Fibroblast of skin of right biceps (primary cell): ENCODE results near the gene MPDZ.
"Not testable (repeated sequence)": the region's sequence is repeated elsewhere in the genome, so short reads cannot be mapped to it uniquely, and the experiment has no call there.

Experiments
- DNase-seq: peaks from one replicate; pipeline ENCODE4 v3.0.0-alpha.2; 2013

MPDZ gene

DNA sequence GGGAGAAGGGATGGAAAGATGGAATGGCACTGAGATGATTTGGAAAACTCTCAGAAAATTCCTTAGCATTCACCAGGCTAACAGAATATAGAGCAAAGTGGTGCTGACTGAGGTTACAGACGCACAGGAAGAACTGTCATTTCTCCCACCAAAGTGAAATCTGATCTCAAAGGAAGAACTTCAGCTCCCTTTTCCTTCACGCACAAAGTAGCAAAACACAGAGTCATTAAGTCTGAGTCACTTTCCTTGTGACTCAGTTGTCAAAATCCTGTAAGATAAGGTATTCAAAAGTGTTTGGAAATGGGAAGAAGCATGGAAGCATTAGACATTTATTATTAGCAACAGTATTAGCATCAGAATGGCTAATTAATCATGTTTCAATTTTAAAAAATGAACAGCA, 11.7 kb downstream of the MPDZ start:
- DNase-seq: peak; percentile 93

DNA sequence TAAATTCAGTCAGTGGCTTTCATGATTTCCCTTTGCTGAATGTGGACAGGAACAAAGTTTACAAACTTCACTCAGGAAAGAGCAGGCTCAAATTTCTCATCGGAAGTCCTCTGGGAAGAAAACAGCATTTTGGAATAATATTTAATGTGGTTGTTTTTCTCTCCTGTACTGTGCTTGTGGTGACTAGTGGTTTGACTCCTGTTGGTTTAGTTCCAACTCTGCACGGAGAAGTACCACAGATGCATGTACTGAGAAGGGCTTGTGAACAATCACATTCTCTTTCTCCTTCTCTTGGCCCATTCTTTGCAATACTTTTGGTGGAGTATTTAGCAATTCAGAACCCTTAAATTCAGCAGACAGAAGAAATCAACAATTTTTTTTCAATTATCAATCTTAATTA, 13.3 kb downstream of the MPDZ start:
- DNase-seq: peak; percentile 61

DNA sequence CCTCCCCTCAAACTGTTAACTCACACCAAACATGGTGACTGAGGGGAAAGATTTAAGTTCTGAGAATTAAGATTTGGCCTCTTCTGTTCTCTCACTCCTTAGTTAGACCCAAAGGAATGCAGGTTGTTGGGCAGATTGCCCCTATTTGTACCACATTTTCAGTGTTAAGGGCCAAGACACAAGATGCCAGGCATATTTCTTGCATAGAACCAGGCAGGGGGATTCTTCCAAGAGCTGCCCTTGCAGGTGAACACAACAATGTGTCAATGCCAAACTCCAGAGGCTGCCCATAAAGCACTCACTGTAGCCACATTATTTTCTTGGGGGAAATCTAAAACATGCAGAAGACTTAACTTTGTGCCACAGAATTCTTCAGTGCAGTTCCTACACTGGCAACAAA, 14.7 kb downstream of the MPDZ start:
- no peak for DNase-seq

DNA sequence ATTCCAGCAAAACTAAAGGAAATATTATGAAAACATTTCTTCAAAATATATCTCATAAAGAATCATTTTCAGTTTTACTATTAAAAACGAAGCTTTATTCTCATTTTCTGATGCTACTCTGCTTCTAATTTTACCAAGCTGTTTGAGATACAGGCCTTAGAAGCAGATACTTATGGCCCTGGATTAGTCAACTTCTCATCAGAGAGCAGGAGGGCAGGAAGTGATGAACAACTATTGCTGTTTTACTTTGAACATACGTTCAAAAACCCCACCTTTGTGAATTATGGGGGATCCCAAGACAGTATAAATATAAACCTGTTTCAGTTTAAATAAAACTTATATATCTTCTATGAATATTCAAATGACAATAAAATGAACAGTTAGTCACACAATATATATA, 16.0 kb downstream of the MPDZ start:
- DNase-seq: no peak

DNA sequence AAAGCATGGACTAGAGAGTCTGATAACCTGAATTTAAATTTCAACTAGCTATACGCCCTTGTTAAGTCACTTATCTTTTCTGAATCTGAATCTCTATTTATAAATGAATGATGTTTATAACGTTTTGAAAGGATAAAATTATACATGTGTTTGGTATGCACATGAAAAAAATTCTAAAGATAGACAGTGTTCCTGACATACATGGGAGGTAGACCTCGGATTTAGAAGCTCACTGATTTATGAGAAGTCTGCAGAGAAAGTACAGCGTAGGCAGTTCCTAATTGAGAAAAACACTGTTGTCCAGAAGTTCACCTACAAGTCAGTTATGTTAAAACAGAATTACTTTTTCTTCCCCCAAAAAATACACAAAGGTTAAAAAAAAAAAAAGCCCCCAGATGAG, 26.6 kb downstream of the MPDZ start:
- no peak for DNase-seq

DNA sequence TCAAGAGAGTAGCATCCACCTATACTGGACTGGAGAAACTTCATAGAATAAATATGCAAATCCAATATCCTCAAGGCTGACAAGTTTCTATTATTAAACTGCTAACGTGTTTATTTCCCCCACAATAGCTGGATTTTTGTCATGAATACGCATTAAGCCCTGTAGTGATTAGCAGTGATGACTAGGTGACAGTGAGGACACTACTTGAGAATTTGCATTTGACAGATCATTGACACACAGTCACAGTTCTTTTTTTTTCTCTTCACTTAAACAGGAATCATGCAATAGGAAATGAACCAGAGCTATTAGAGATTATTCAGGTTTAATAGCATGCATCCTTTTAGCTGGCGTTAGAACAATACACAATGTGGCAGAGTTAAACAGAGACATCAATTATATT, 35.3 kb downstream of the MPDZ start:
- DNase-seq: no peak

DNA sequence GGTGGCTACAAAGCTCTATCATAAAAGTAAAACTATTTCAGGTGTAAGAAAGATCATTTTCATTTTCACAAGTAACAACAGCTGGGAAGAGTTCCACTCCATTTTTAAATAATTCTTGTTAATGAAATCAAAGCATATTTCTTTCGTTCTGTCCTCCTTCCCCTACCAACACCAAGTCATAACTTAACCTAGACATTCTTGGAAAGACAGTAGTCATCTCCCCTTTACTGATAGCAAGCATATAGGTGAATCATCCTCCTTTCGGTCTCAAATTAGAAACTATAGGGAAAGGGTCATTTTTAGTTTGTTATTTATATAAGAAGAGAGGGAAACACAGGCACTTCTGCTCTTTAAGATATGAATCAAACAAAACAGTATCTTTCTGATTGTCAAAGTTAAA, 38.2 kb downstream of the MPDZ start:
- no peak for DNase-seq

DNA sequence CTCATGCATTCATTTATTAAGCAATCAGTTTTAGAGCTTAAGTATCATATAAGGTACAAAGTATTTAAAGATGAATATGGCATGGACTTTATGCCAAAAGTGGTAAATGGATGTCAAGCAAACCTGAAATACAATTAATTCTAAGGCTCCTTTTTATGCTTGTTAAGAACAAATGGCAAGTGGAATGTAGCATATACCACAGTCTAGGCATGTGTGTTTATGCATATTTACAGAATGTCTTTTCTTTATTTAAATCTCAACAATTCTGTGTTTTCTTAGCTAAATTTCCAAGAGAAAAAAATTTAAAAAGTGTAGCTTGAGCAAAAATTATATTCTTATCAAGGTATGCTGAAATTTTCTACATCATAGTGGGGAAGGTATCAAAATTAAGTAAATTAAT, 39.8 kb downstream of the MPDZ start:
- no peak for DNase-seq

DNA sequence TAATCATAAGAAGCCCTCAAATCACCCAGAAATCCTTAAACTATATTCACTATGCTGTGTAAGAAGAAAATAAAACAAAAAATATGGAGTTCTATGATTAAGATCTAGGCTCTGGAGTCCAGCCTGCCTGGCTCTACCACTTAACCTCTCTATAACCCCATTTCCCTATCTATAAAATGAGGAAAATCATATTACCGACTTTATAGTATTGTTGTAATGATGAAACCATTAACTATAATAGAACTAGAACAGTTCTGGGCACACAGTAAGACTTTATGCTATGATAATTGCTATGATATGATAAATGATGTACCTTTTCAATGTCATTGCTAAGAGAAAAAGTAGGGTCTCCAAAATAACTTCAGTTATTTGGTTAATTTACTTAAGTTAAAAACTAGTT, 40.3 kb downstream of the MPDZ start:
- DNase-seq: no peak

DNA sequence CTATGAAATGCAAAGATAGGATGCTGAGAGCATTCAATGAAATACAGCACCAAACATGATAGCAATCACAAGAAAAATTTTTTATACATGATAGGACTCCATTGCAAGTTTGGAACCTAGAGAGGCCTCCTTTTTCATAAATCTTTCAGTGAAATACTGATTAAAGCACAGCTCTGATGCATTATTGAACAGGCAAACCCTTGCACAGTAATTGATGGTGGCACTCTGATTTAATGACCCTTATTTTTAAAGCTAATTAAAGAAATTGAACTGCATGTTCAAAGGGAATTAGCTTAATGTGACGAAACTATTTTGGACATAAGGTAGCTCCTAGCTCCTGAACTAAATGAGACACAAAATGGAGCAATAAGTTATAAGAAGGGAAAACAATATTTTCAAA, 44.6 kb downstream of the MPDZ start:
- DNase-seq: no peak

DNA sequence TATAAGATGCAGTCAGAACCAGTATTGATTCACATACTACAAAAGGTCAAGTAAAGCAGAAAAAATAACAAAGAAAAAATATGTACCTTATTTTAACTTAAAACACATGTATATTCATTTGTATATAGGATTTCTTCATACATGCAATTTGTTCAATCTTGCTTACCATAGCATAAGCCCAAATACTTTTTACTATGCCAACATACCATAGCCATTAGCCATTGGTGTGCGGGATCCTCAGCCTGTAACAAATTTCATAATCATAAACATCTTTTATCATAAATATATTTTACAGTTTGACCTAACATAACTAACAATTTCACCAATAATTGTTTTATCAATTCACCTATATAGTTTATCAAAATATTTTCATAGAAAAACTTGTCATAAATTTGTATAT, 51.1 kb downstream of the MPDZ start:
- DNase-seq: peak; percentile 21

DNA sequence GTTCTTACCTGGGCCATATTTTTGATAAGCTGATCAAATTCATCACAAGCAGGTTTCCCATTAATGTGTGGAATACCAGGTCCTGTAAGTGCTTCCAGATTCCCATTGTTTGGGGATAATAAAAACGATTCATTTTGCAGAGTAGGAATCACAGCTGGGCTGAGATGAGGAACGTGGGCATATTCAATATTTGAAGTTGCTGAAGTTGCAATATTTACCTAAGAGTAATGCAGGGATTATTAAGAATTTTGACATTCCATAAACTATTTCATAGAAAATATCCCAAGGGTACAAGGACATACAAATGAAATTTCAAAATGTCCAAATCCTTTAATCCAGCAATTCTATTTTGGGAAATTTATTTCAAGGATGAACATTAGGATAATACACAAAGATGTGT, 55.1 kb downstream of the MPDZ start:
- DNase-seq: no peak

DNA sequence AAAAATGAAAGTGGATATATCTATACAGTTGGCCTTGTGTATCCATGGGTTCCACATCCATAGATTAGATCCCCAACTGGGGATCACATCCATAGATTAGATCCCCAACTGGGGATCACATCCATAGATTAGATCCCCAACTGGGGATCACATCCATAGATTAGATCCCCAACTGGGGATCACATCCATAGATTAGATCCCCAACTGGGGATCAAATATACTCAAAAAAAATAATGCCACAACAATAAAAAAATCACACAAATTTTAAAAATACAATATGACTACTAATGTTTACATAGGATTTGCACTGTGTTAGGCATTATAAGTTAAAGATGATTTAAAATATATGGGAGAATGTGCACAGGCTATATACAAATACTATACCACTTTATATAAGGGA, 56.8 kb downstream of the MPDZ start:
- not testable (repeated sequence) for DNase-seq

DNA sequence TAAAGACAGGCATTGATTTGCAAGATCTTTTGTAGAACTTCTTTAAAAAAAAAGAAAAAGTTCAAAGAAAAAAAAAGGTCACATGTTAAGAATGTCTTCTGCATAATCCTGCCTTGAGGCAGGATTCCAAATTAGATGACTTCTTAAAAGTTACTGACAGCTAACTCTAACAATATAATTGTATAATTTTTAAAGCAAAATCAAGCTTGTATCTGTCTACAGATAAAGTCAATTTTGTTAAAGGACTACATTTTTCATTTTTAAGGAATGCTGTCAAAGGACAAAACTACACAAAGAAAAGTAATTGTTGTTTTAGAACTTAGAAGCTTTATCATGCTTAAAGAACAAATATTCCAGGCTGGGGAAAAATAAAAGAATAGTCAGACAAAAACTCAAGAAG, 57.8 kb downstream of the MPDZ start:
- DNase-seq: no peak

DNA sequence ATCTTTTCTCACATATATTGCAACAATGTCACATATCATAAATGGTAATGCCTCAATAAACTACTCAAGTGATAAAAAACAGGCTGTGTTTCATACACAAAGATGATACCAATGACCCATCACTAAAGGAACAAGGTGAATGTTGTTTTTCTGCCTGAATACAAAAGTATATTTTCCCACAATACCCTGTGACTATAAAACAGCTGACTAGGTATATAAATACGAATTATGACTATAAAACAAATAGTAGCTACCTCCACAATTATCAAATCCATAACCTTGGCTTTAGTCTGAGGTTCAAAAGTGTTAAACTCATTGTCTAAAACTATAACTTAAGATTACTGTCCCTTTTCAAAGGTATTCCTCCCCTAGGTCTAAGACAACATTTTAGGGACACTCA, 58.7 kb downstream of the MPDZ start:
- DNase-seq: no peak

DNA sequence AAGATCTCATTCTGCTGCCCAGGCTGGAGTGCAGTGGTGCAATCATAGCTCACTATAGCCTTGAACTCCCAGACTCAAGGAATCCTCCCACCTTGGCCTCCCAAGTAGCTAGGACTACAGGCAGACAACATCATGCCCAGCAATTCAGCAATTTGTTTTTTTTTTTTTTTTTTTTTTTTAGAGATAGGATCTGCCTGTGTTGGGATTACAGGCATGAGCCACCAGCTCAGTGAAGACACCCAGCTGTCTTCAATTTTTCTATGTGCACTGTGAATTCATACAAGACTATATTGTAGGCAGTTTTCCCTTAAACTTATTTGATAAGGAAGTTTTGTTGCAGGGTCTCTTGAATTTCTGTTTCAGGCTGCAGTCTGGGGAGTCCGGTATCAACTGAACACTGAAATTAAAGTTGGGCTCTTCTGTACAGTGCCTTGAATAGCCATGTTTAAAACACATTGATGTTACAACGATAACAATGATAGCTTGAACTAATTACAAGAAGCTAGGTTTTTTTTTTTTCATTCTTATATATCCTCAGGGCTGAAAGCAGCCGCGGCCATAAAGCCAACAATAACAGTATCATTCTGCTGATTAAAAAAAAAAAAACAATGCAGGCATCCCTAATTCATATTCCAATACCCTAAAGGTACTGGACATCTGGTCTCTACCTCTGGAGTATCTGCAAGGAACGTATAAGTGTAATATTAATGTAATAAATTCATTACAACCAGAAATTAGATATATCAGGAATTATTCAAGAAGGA, 63.5 kb downstream of the MPDZ start:
- no peak for DNase-seq

DNA sequence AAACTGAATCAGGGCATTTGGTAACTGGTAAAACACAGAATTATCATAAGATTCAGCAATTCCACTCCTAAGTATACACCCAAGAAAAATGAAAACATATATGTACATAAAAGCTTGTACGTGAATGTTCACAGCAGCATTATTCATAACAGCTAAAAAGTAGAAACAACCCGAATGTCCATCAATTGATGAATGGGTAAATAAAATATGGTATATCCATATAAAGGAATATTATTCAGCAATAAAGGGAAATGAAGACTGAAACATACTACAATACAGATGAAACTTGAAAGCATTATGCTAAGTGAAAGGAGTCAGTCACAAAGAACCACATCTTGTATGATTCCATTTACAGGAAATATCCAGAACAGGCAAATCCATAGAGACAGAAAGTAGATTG, 65.5 kb downstream of the MPDZ start:
- DNase-seq: no peak

DNA sequence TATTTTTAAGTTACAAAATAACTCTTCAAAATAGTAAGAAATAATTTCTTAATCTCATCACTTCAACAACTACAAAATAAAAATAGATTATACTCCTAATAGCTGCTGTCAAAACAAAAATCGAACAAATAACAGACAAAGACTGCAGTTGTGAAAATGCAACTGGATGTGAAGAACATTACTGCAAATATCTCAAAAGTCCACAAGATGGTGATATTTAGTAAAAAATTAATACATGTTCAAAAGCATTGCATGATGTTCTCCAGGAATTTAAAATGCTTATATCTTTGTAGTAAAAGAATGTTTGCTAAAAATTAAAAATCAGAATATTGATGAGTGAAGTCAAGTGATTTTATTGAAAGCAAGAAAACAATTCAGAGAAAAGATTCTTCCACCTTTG, 66.2 kb downstream of the MPDZ start:
- DNase-seq: peak; percentile 33

DNA sequence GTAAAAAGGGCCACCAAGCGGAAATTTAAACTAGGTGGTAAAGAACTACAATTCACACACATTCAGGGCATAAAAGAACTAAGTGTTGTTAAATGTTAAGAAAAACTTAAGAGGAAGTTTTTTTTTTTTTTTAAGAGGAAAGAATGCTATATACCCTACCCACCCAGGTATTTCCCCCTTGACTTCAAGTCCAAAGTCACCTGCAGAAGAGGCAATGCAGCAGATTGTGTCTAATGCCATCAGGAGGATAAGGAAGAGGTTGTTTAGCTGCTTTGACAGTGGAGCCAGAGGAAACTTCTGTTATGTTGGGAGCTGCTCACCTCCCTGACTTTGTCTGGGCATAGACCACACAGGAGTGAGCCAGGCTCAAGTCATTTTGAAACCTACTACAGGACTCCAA, 69.2 kb downstream of the MPDZ start:
- DNase-seq: no peak

DNA sequence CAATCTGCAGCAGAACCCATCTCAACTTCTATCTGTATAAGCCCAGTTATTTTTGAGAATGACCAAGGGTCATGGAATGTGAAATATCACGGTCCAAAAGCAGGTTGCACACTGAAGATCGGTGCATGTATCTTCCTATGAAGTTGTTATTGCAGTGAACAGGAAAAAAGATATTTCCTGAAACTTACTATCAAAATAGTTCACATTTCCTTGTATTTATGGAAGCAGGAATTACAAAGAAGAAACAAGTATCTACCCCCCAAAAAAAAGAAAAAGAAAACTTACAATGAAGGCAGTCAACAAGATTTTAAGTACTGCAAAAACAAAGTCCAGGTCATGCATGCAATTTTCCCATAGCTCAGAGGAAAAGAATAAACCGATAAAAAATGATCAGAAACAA, 70.0 kb downstream of the MPDZ start:
- DNase-seq: peak; percentile 2

DNA sequence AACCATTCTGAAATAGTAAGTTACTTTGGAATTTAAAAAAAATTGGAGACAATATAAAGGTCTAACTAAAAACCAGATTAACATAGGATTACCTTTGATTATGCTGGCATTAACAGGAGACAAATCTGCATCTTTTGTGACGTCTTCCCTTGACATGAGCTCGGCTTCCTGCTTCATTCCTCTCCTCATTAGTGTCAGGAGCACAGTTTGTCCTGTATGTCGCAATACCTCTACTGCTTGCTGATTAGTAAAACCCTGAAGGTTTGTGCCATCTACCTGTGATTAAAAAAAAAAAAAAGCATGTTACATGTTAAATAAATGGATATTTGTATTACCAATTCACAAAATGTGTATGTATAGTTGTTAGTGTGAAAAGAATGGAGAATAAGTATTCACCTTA, 73.7 kb downstream of the MPDZ start:
- DNase-seq: no peak

DNA sequence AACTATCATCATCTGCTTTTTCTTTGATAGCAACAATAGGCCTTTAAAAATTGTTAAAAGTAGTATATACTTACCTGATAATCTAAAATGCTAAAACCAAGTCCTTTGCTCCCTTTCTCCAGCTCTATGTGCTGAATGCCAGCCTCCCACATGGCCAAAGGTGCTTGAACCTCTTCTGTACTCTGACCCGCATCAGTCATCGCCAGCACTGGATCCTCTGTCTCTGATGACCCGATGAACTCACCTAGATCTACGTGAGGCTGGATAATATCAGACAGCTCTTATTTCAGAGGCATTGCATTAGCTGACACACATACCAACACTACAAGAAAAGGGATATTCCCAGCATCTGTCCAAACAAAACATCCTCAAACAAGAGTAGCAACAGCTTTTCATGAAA, 89.5 kb downstream of the MPDZ start:
- DNase-seq: no peak

DNA sequence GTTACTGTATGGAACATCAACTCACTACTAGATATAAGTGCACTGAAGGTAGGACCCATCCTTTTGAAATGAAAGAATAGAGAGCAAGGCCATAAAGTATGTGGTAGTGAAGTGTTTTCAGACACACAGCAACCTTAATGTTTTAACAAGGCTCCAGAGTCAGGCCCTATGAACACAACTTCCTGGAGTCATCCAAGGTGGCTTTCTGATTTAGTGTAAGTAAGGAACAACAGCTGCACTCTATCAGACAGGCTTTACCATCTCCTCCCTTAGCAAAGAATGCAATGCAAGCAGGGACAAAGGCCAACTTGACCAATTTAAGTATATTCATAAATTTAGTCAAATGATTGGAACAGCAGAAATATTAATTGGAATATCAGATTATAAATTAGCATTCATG, 90.1 kb downstream of the MPDZ start:
- DNase-seq: no peak

DNA sequence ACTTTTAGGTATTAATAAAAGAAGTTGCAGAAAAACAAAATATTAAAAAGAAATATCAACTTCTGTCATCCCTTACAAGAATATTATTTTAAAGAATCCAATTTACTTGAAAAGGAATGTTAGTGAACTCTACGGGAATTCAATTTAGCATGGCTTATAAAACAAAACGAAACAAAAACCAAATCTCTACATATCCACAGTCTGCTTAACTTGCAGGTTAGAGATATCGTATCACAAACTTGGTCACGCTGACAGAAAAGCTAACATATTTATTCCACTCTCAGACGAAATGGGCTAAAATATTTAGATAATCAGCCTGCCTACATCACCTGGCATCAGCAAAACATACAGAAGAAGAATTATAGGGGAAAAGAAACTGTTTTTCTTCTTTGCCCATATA, 92.7 kb downstream of the MPDZ start:
- no peak for DNase-seq

DNA sequence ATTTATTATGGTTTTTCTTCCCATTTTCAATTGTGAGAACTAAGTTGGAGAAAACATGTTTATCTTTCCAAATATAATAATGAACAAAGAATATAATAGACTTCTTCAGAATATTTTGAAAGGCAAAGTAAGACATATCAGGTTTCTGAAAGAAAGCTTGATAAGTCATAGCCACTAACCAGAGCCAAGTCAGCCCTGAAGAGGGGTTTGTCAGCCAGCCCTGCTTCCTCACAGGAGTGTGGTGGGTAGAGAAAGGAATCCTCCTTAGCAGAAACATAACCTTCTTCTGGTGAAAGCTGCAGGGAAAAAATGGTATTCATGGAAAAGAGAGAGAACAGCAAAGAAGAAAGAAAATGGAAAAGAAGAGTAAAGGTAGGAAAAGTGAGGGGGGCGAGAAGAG, 93.4 kb downstream of the MPDZ start:
- DNase-seq: no peak

DNA sequence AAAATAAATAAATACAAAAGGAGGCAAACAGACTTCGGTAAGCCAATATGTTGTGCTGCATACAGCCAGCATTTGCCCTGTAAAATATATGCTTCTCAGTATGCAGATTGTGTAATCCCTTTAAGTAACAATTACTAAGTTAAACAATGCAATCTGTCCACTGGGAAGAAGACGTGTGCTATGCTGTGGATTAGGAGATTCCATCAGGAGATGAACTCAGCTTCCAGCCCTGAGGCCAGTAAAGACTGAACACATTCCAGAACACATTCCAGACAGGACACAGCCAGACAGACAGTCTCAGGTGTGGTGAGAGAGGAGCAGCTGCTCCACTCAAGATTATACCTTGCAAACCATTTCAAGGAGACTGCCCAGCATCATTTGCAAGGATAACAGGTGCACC, 97.8 kb downstream of the MPDZ start:
- peak; percentile 6 for DNase-seq
